Cerebellar cortex (tissue), 1 donor: Measurements from ENCODE around the gene SLC14A1.

ENCODE experiments used
- DNase-seq: peaks from one replicate; pipeline ENCODE4 v3.0.0-alpha.2; 2015; ENCODE audit warnings: low spot score

Gene SLC14A1

DNA sequence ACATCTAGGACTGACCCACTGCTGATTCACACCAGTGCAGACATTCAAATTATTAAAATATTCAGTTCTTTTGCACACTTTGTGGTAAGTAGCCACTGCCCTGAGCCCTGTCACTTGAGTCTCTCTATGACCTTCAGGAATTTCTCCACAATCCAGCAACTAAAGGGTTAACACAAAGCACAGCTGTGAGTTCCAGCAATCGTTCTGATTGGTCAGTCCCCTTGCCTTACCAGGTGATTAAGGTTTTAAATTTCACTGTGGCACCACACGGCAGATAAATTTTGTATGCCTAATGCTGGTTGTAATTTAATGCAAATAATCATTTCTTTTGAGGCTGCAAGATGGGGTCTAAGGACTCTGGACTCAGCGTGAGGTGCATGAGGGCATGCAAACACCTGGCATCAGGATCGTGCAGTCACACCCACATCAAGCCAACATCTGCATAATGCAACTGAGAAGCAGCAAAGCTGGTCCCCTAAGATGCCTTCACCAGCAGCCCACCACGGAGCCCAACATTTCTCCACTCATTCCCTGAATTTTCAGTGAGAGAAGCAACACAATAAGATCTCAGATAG lies 36.6 kb downstream of the SLC14A1 start:
- no peak for DNase-seq

DNA sequence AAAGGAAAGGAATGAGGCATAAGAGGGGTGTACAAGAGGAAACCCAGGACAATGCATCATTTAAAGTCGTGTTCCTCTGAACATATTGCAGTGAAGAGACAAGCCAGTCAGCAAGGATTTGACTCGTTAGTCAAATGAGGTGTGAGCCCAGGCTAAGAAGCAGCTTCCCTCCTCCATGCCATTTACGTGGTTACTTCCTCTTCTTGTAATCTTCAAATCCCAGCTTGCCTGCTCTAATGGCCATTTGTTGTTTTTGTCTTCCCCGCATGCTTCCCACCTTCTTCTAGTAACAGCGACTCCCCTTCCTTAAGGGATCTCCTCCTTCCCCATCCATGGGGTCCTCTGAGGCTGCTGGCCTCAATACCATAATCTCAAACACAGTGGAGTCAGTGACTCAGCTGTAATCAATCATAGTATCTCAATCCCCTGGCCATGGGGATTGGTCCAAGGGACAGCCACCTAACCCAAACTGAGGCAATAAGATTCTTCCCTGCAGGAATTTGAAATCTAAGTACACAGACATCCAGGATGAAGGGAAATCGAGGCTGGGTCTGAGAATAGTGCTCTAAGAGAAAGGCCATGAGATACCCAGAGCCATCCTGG lies 37.6 kb downstream of the SLC14A1 start:
- DNase-seq: no peak

DNA sequence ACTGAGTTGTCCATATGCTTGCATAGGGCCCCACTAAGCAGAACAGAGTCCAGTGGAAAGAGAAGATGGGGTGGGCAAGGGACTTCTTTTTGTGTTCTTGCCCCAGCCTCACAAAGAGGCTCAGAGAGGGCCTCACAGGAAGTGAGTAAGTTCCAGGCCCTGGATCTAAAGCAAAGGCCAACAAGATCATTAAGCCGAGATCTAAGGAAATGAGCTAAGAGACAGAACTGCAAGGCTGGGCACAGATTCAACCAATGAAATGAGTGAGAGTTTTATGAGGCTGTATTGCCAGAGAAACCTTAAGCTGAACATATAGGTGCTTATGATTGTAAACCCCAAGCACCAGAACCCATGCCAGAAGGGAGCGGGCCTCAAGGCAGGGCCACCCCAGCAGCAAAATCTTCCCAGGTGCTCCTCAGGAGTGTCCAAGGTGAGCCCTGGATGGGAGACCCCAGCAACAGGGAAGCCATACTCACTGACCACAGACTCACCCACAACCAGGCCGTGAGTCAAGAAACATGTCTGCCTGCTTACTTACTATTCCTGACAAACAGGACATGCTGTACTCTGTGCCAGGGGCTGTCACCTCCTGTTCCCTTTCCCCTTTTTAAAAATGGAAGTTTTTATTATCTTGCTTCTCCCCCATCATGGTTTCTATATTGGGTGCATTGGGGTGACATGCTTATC lies 40.2 kb downstream of the SLC14A1 start:
- DNase-seq: no peak

DNA sequence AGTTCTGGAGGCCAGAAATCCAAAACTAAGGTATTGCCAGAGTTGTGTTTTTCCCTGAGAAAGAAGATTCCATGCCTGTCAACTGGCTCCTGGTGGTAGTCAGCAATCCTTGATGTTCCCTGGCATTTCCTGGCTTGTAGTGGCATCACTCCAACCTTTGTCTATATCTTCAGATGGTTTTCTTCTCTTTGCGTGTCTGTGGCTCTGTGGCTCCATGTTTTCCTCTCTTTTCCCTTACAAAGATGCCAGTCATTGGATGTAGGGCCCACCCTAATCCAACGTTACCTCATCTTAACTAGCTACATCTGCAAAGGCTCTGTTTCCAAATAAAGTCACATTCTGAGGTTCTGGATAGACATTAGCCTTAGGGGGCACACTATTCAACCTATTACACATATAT lies 41.8 kb downstream of the SLC14A1 start:
- no peak for DNase-seq

DNA sequence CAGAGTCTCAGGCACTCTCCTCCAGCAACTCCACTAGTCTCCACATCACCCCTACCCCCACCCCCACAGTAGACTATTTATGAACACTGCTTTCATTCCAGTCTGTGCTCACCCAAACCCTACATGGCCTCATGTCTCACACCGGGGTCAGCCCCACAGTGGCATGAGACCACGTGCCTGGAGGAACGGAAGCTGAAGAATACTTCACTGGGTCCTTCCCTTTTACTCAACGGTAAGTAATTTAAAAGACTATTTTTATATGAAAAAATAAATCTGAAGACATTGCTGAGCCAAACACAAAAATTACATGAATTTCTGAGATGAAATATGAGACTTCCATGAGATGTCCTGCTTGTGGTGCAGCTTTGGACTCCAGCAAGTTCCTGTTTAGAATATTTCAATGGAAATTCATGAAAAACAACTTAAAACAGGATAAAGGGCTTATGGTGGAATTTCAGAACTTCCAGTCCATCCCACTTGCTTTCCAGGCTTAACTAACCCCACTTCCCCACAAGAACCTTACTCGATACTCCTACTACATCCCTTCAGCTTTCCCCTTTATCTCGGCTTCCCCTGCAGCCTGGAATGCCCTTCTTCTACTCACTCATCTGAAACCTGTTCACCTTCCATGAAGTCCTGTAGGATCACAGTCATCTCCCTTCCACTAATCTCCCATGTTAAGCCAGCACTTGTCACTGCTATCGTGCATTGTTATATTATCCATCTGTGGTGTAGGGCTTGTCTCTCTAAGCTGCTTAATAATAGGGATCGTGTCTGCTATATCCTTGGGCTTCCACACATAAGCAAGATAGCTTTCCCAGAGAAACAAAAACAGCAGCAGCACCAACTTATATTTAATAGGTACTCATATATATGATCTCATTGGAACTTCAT lies 47.9 kb downstream of the SLC14A1 start:
- no peak for DNase-seq

DNA sequence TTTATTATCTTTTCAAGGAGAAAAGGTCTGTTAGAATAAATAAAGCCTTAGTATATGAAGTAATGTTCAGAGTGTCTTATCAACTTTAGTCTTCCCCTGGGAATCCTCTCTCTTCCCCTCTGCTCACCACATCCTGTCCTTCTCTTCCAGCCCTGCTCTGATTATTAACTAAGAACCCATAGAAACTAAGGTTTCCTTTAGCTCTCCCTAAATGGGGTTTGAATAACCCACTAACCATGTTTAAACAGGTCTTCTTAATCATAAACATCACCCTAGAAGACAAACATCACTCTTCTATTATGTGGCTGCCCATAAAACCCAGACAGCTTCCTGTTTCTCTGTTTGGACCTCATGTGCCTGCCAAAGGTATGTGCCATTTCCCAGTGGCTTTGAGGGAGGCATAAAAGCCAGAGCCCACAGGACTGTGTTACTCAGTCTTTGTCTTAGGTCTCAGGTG lies 50.1 kb downstream of the SLC14A1 start:
- no peak for DNase-seq

DNA sequence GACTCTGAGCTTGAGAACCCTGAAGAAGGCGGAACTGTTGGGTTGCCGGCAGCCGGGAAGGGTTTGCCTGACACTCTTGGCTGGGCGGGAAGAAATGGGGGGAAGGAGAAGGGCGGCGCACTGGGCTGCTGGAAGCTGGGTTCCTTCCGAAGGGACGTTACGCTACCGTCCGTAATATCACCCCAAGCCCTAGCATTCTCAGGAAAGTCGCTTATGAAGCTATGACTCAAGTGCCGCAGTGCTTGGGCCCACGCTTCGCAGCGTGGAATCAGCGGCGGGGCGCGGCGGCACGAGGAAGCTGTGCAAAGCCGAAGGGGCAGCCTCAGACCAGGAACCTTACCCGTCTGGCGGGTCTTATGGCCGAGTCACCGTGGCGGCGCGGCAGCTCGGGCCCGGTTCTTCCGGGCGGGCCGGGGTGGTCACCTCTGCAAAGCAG lies 51.3 kb downstream of the SLC14A1 start:
- DNase-seq: peak; percentile 45

DNA sequence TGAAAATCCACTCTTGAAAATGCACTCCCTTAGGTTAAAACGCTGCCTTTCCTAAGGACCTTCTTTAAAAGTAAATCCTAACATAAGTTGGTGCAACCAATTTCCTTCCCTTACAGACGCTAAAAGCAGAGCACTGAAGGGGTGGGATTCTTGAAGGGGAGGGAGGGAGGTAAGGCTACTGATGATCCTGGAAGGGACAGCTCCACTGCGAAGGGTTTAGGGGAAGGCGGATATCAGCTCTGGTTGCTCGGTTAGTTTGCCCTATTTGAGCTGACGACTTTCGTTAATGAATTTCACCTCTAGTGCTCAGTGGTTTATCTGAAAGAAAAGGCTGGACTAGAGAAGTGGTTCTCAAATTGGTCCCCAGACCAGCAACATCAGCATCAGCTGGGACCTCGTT lies 51.8 kb downstream of the SLC14A1 start:
- DNase-seq: no peak

DNA sequence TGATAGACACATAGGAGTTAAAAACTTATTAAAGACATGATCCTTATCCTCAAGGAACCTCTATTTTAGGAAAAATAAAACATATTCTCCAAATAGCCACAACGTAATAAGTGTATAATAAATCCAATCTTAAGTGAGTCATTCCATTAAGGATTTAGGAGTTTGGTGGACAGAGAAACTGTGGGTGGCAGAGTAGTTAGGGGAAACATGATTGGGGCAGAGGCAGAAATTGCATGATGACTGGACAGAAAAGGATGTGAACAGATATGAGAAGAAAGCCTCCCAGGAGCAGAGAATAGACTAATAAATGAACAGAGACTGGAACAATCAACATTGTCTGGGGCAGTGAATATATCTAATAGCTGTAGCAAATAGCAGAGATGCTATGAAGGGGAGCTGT lies 53.4 kb downstream of the SLC14A1 start:
- no peak for DNase-seq

DNA sequence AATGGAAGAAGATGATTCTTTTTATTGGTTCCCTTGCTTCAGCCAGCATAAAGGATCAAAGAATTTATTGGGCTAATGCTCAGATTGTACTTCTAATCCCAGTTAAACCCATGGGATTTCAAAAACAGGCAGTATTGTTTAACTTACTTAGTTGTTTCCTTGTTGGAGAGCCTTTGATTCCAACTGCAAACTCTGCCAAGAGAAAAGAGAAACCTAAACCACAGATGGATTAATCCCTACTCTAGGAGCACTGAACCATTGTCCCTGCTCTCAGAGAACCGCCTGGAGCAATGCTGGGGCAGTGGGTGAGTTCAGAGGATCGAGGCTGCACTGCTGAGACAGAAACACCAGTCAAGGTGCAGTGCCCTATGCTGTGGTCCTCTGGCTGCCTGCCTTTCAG lies 56.6 kb downstream of the SLC14A1 start:
- DNase-seq: no peak

DNA sequence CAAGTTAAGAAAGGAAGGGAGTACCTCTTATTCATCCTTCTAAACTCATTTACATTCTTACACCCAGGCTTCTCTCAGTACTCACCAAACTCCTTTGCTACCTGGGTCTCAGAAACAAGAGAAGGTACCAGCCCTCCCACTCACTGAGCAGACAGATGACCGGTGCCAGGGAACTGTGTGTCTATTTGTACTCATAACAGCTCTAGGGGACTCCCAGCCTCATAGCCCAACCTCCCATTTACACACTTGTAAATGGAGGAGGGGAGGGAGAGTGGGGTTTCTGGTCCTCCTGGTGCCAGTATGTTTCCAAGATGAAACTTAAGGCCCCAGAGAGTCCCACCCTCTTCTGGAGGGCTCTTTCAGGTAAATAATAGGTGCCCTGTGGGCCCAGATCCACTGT lies 58.7 kb downstream of the SLC14A1 start:
- DNase-seq: no peak

DNA sequence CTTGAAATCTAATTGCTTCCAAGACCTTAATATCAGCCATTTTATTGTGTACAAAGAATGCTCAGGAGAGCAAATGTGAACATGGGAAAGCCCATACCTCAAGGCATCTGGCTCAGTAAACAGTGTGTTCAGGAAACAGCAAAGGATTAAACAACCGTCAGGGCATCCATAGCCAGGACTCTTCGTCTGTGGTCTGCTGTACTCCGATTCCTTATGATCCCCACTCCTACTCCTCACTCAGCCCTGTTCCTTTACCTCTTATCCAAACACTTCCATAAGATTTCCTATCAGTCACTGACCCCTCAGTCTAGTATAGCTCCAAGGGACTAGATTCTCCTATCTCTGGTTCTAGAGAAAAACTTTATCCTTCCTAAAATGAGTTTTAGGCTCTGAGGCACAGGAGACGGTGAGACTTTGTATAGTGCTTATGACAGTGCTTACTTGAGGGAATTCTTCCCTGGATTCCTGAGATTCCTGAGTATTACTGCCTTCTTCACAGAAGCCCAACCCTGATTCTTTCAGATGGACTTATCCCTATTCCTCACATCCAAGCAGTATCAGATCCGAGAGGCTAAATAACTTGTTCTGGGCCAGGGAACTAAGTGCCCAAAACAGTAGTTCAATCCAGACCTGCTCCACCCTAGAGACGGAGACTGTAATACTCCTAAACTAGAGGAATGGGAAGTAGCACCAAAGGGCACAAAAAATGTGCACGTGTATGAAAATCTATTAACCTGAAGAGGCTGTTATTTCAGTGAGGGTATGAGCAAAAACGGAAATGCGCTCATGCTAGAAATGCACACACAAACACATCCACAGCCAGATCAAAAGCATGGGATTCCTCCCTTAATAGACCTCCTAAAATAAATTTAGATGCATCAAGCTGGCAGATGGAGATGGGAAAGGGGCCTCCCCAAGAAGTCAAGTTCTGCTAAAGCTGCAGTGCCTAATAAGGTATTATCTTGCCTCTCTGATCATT lies 59.4 kb downstream of the SLC14A1 start:
- no peak for DNase-seq

DNA sequence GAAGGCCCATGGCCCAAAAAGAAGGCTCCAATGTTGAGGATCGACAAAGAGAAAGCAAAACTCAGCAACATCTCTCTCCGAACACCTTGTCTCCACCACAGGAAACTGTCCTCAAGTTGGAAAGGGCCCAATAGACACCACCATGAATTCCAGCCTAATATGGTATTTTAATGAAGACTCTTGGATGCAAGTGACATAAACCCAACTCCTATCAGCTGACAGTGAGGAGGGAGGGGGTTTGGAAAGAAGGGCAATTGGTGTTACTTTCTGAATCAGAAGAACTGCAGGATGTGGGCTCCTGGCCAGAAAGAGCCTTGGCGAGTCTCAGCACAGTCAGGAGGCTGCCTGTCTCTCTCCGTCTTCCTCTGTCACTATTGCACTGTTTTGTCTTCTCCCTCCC lies 61.2 kb downstream of the SLC14A1 start:
- no peak for DNase-seq

DNA sequence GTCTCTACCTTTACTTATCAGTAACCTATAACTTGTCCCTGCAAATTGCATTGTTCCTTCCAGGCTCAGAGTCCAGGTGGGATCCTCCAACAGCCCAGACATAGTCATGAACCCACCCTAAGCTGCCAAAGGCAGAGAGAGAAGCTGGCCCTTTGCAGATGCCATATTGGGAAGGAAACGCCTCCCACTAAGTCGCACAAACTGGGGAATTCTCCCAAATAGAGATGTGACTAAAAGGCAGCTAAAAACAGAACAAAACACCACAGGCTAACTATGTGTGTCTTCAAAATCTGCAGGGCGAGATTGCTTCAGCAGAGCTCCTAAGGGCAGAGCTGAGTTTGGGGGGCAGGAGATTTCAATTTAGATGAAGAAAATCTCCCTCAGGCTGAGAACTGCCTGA lies 63.0 kb downstream of the SLC14A1 start:
- no peak for DNase-seq

DNA sequence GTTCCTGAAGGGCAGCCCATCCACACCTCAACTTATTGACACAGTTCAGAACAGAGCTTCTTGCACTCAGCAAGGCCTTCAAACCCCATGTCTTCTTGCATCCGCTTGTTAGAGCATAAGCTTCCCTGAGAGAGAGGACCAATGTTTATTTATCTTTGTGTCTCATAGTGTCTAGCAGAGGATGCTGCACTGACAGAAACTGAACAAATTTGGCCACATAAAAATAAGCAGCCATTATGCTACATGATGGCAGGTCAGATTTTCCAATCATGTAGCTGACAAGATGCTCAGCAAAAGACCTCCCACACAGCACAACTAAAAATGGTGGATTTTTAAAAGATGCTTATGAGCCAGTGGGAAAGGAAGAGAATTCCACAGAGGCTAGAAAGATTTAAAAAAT lies 63.4 kb downstream of the SLC14A1 start:
- DNase-seq: no peak

DNA sequence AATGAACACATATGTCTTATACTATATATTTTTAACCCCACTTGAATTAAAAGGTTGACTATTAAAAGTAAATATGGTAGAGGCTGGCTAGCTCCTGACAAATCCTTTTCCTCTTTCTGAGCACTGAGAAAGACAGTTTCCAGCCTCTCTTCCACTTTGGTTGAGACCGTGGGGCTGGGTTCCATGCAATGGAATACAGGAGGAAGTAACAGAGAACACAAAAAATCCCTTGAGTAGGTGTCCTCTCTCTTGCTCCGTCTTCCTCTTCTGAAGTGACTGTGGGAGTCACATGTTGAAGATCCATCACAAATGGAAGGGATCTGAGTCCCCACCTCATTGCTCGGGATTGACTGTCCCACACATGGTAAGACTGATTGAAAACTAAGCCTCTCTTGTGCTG lies 64.9 kb downstream of the SLC14A1 start:
- DNase-seq: no peak

DNA sequence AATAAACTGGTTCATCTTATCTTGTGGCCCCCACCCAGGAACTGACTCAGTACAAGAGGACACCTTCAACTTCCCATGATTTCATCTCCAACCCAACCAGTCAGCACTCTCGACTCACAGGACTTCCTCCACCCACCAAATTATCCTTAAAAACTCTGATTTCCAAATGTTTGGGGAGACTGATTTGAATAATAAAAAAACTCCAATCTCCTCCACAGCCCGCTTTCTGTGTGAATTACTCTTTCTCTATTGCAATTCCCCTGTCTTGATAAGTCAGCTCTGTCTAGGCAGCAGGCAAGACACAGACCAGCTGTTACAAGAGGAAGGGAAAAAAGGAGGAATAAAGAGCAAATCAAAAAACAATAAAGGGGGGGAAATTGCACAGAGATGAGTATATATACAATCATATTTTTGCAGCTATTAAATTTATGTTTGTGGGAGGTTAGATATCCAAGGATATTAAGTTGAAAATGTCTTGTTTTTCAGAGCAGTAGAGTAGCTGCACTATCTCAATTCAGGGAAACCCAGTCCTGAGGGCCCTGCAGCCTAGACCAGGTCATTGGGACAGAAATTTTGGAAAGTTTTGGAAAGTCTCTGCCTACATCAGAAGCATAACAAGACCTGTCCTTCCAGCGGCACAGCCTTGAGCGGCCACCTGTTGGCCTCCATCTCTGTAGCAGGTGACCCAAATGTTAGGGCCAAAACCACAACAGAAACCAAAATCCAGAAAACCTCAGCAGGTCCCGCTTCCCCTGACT lies 68.7 kb downstream of the SLC14A1 start:
- no peak for DNase-seq

DNA sequence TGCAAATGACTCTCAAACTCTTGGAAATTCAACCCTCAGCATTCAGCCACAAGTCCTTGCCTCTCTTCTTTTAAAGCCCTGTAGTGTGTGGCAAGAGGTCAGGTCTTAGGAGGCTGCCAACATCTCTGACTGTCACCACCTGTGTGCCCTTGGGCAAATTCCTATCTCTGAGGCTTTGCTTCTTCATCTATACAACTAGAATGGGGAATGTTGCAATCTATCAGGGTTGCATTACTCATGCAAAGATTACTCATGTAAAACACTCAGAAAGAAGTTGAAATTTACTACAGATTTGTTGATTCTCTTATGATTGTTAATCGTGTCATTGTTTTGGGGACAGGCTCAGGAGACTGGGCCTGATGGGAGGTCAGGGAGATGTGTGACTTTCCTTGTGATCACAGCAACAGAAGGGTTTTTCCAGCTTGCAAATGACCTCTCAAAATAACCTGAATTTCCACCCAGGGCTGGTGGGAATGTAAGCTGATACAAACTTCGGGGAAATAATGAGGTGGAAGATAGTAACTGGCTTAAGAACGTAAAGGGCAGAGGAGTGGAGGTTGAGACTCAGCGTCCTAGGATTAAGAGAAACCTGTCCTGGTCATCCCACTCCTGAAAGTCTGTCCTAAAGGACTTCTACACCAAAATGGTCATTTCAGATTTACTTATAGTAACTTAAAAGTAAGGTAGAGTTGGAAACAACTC lies 69.4 kb downstream of the SLC14A1 start:
- DNase-seq: no peak

DNA sequence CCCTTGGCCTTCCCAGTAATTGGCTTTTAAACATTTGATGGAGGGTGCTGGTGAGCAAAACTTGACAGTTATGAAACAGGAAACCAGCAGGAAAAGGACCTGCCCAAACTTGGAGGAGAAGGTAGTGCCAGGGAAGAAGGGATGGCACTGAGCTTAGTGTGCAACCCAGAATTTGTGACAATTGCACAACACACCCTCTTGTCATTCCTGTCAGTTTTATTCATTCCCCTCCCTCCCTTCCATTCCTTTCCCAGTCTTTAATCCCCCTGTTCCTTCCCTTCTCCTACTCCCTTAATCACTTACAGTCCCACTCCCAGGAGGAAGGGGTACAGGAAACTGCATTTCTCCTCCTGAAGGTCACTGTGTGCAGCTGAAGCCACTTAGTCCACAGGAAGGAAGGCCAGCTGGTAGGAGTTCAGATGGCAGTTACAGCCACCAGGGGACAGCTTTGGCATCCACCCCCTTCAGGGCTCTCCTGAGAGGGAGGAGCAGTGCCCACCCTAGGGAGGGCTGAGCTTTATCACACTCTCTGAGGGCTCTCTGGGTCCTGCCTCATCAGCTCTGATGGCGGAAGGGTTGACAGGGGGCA lies 77.5 kb downstream of the SLC14A1 start:
- no peak for DNase-seq
